ENCODE data around the gene CLPX.
"Not testable (repeated sequence)": the region's sequence is repeated elsewhere in the genome, so short reads cannot be mapped to it uniquely, and the experiment has no call there.

CLPX gene

DNA sequence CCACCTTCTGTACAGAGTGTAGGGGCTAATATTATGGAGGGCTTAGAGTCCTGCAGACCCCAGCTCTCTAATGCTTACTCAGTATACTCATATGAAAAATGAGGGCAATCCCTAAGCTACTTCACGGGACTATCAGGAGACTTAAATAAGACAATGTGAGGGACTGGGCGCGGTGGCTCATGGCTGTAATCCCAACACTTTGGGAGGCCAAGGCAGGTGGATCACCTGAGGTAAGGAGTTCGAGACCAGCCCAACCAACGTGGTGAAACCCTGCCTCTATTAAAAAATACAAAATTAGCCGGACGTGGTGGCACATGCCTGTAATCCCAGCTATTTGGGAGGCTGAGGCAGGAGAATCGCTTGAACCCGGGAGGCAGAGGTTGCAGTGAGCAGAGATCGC is 85.3 kb downstream of the CLPX start:
- DNase-seq = not testable (repeated sequence)

DNA sequence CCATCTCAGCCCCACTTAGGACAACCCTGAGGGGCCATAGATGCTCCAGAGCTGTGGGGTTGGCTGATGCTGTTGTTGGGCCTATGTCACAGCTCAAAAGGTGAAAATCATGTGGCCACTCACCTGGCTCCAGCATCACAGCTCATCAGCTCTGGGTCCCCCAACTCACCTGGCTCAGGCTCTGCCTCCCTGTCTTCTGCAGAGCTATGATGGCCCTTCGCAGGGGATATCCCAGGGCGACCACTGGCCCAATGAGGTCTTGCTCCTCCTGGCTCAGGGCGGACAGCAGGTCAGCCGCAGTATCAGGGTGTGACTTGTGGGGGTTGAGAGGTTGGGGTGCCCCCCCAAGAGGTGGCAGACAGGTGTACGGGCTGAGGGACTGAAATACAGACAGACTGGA is 85.8 kb downstream of the CLPX start:
- DNase-seq = no peak

All from activated CD8-positive, alpha-beta memory T cell treated with anti-CD3 and anti-CD28 coated beads, Interleukin-2, amount 50 U/mL, for 48 hours (primary cell).